Mesodermal cell (in vitro differentiated cells): ENCODE data around the gene NBEAL1.
"Not testable (repeated sequence)": the region's sequence is repeated elsewhere in the genome, so short reads cannot be mapped to it uniquely, and the experiment has no call there.

Source experiments
- H3K27ac ChIP-seq: 2 replicates; pipeline ENCODE4 v1.7.0; 2013; ENCODE audit warnings: mild to moderate bottlenecking, low read depth, low read length, moderate library complexity; ENCODE audit not compliant: severe bottlenecking
- H3K36me3 ChIP-seq: 2 replicates; pipeline ENCODE4 v1.7.1; 2013; ENCODE audit warnings: mild to moderate bottlenecking, low read length, moderate library complexity; ENCODE audit not compliant: control insufficient read depth, insufficient read depth
- H3K4me1 ChIP-seq: one replicate; pipeline ENCODE4 v1.7.1; 2013; ENCODE audit warnings: mild to moderate bottlenecking, low read length; ENCODE audit not compliant: insufficient read depth, control insufficient read depth, poor library complexity, severe bottlenecking
- H3K4me3 ChIP-seq: 2 replicates; pipeline ENCODE4 v1.7.0; 2013; ENCODE audit warnings: low read length, control low read depth, mild to moderate bottlenecking; ENCODE audit not compliant: insufficient read depth, poor library complexity, severe bottlenecking; ENCODE audit errors: extremely low read depth
- H3K9me3 ChIP-seq: 2 replicates; pipeline ENCODE4 v1.7.1; 2013; ENCODE audit warnings: mild to moderate bottlenecking, low read length, moderate library complexity; ENCODE audit not compliant: control insufficient read depth
- WGBS, 2 experiments: methylation state at CpG; one replicate each; pipeline ENCODE4 v1.1.5; 2013; ENCODE audit warnings: missing lambda C conversion rate in 2 of 2; ENCODE audit not compliant: insufficient coverage in 2 of 2; 5-methylcytosine and 5-hydroxymethylcytosine counted together

The NBEAL1 gene

GRCh38 chr2:203038586-203038985 is 23.9 kb downstream of the NBEAL1 start:
- no CpG with 5 or more reads among the region's 6 CpGs for WGBS, 2 experiments
- Histone ChIP-seq H3K27ac (no peak overlapping the region), H3K4me3 (no peak overlapping the region), H3K9me3 (no peaks in the 10 kb centered on the region), H3K36me3 (peaks cover 16% of the 10 kb centered on the region), H3K4me1 (no peaks in the 10 kb centered on the region)

- not testable (repeated sequence) for H3K27ac ChIP-seq, H3K4me1 ChIP-seq, H3K9me3 ChIP-seq, H3K4me3 ChIP-seq
- H3K36me3 ChIP-seq, result peaks cover 16% of the 10 kb centered on the region
- WGBS, 2 experiments, result 84 to 94% methylated on average over 3 of the region's 6 CpGs
Measured at GRCh38 chr2:203039211-203039610, 24.5 kb downstream of the NBEAL1 start.

GRCh38 chr2:203040966-203041521 is 26.4 kb downstream of the NBEAL1 start:
- Histone ChIP-seq H3K4me3 (no peak overlapping the region), H3K36me3 (peaks cover 16% of the 10 kb centered on the region), H3K27ac (no peak overlapping the region), H3K4me1 (no peaks in the 10 kb centered on the region), H3K9me3 (no peaks in the 10 kb centered on the region)
- 93 to 100% methylated on average over 1 to 2 of the region's 2 CpGs for WGBS, 2 experiments

- Histone ChIP-seq H3K4me1 (no peaks in the 10 kb centered on the region), H3K9me3 (no peaks in the 10 kb centered on the region), H3K4me3 (no peak overlapping the region), H3K27ac (no peak overlapping the region), H3K36me3 (peaks cover 21% of the 10 kb centered on the region)
- 93 to 94% methylated on average over 2 to 3 of the region's 4 CpGs for WGBS, 2 experiments
Measured at GRCh38 chr2:203042178-203042577, 27.5 kb downstream of the NBEAL1 start.

GRCh38 chr2:203043226-203043625 is 28.6 kb downstream of the NBEAL1 start:
- no peak overlapping the region for H3K27ac ChIP-seq
- H3K4me3 ChIP-seq, result no peak overlapping the region
- WGBS, 2 experiments, result 93% methylated on average over 1 to 2 of the region's 2 CpGs
- H3K4me1 ChIP-seq, result no peaks in the 10 kb centered on the region
- peaks cover 21% of the 10 kb centered on the region for H3K36me3 ChIP-seq
- no peaks in the 10 kb centered on the region for H3K9me3 ChIP-seq

GRCh38 chr2:203045867-203046266 is 31.2 kb downstream of the NBEAL1 start:
- no peak overlapping the region for H3K27ac ChIP-seq
- H3K4me1 ChIP-seq, result no peaks in the 10 kb centered on the region
- no peaks in the 10 kb centered on the region for H3K9me3 ChIP-seq
- 100% methylated on average over 1 of the region's 1 CpG; no CpG with 5 or more reads in 1 of the 2 experiments for WGBS, 2 experiments
- H3K36me3 ChIP-seq, result peaks cover 27% of the 10 kb centered on the region
- no peak overlapping the region for H3K4me3 ChIP-seq

- 80% methylated on average over 1 of the region's 3 CpGs; no CpG with 5 or more reads in 1 of the 2 experiments for WGBS, 2 experiments
- no peaks in the 10 kb centered on the region for H3K9me3 ChIP-seq
- H3K4me3 ChIP-seq, result no peak overlapping the region
- no peak overlapping the region for H3K27ac ChIP-seq
- H3K36me3 ChIP-seq, result peaks cover 14% of the 10 kb centered on the region
- H3K4me1 ChIP-seq, result no peaks in the 10 kb centered on the region
Measured at GRCh38 chr2:203052539-203052938, 37.9 kb downstream of the NBEAL1 start.

- 98% methylated on average over 4 of the region's 5 CpGs for WGBS, 2 experiments
- Histone ChIP-seq H3K4me3 (no peak overlapping the region), H3K4me1 (peaks cover 5% of the 10 kb centered on the region), H3K27ac (no peak overlapping the region), H3K9me3 (no peaks in the 10 kb centered on the region), H3K36me3 (peaks cover 40% of the 10 kb centered on the region)
Measured at GRCh38 chr2:203059567-203060240, 45.0 kb downstream of the NBEAL1 start.

- WGBS, 2 experiments, result 100% methylated on average over 1 of the region's 4 CpGs; no CpG with 5 or more reads in 1 of the 2 experiments
- Histone ChIP-seq H3K36me3 (peaks cover 45% of the 10 kb centered on the region), H3K9me3 (no peaks in the 10 kb centered on the region), H3K27ac (peak overlapping the region; percentile 61), H3K4me3 (no peak overlapping the region), H3K4me1 (peaks cover 5% of the 10 kb centered on the region)
Measured at GRCh38 chr2:203061346-203061745, 46.7 kb downstream of the NBEAL1 start.

GRCh38 chr2:203062126-203062525 is 47.5 kb downstream of the NBEAL1 start:
- 92 to 100% methylated on average over 2 to 3 of the region's 3 CpGs for WGBS, 2 experiments
- Histone ChIP-seq H3K4me1 (peaks cover 5% of the 10 kb centered on the region), H3K9me3 (peaks cover 3% of the 10 kb centered on the region), H3K36me3 (peaks cover 45% of the 10 kb centered on the region), H3K27ac (no peak overlapping the region), H3K4me3 (no peak overlapping the region)

GRCh38 chr2:203066519-203067091 is 51.9 kb downstream of the NBEAL1 start:
- H3K36me3 ChIP-seq, result peaks cover 44% of the 10 kb centered on the region
- H3K9me3 ChIP-seq, H3K4me1 ChIP-seq: not testable (repeated sequence)

More at GRCh38 chr2:203066519-203067091, 51.9 kb downstream of the NBEAL1 start:
- H3K4me3 ChIP-seq, H3K27ac ChIP-seq: not testable (repeated sequence)
- 95 to 96% methylated on average over 29 of the region's 36 CpGs for WGBS, 2 experiments
